GM19099 (cell line): ENCODE data around the gene MYO10.

Experiments
- POLR2A ChIP-seq: IDR thresholded peaks from 3 replicates; pipeline ENCODE4 v1.6.1; 2011; ENCODE audit warnings: low read depth; ENCODE audit not compliant: insufficient read length; ENCODE audit errors: extremely low read depth

MYO10 gene

DNA sequence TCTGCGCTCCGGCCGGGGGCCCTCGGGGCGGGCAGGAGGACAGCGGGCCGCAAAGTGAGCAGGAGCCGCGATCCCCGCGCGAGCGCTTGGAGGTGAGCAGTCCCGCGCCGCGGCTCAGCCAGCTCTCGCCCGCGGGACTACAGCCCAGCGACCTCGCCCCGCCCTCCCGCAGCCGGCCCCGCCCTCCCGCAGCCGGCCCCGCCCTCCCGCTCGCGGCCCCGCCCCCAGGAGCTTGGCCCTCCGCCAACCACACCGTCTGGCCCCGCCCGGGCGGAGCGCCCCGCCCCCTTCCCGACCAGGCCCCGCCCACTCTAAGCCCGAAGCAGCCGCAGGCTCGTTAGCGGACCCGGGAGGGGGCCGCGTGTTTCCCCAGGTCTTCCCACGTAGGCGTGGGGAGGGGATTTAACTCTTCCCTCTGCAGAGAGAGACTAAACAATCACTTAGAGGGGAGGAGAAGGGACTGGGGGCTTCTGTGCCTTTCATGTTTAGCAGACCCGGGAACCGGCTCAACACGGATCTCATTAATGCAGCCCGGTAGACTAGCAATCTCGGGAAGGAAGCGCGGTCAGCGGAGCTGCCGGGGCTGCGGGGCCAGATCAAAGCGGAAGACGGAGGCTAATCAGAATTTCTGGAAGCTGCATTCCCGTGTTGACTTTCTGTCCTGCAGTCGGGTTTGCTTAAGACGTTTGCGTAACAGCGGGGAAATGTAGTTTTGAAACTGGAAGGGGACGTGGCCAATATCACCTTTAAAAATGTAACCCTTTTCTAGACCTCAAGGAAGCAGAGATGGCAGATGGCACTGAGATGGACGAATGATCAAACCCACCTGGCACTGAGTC, at the start of gene MYO10:
Gene MYO10 (minus strand): TSS at position 139 of the 839 bp plus-strand sequence. CDS start 480 bp downstream, outside the sequence.
- TF ChIP-seq POLR2A, result no peak

DNA sequence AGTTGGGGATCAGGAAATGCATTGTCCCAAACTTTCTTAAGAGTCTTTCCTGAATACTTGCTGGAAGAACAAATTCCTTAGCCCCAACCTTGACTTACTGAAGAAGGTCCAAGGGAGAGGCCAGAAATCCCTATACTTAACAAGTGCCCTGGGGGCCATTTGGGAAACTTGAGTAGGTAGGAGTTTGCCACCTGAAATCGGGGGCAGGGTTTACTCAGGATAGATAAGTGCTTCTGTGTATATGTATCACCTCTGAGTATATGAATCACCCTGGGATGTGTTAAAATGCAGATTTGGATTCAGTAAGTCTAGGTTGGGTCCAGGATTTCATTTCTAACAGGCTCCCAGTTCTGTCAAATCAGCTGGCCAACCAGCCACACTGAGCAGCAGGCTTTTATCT, 47.9 kb upstream of the MYO10 start:
- no peak for TF ChIP-seq POLR2A

DNA sequence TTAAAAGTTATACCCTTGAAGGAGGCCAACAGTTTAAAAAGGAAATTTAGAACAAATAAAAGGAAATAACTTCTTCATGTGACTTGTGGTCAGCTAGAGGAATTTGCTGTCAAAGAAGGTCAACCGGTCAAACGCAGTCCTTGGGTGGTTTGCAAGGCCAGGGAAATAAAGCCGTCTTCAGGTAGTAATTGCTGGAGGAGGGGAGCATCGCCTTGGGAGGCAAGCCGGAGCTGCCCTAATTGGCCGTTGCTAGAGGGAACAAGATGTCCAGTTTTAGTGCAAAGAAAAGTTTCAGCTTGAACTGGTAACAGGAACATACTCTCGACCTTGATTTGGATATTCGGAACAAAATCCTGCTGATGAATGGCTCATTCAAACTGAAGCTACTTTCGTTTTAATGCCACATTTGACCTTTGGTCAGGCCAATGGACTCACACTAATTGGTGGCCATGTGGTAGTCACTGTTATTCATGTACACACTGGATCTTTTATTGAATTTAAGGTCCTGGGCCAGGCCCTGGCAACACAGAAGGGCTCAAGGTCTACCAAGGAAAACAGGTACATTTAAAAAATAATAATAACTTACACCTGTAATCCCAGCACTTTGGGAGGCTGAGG, 47.0 kb upstream of the MYO10 start:
- no peak for TF ChIP-seq POLR2A

DNA sequence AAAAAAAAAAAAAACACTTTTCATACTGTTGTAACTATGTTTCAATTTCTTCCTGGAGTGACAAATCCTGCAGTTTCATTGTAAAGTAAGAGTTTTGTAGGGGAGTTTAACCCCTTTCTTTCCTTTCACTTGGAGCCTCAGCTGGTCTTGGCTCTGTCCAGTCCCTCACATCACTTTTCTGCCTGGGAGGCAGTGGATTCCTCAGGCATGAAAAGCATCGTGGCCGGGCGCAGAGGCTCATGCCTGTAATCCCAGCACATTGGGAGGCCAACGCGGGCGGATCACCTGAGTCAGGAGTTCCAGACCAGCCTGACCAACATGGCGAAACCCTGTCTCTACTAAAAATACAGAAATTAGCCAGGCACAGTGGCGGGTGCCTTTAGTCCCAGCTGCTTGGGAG, 45.6 kb upstream of the MYO10 start:
- no peak for TF ChIP-seq POLR2A

DNA sequence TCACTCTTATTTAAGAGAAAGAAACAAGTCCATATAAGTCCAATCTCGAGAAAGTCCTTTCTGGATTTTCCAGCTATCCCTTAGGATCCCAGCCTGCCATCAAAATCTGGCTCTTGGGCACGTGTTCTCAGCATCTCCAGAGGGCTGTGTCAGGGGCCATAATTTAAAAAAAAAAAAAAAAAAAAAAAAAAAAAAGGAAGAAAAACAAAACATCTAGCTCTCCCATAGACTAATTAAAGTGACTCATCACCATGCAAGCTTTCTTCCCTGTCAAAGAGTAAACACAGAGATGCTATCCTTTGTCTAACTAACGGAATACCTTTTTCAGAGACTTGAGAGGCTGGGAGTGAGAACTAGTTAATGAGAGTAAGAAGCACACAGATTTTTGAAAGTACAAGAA, 44.9 kb upstream of the MYO10 start:
- TF ChIP-seq POLR2A, result no peak

DNA sequence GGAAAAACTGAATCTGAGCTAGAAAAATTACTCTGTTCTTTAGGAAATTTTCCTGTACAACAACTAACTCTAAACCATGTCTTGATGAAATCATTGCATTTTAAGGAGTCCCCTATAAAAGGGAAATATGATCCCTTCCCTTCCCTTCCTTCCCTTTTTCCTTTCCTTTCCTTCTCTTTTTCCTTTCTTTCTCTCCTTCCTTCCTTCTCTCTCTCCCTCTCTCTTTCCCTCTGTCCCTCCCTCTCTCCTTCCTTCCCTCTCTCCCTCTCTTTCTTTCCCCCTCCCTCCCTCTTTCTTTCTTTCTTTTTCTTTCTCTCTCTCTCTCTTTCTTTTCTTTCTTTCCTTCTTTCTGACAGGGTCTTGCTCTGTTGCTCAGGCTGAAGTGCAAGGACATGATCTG, 42.2 kb upstream of the MYO10 start:
- no peak for TF ChIP-seq POLR2A

DNA sequence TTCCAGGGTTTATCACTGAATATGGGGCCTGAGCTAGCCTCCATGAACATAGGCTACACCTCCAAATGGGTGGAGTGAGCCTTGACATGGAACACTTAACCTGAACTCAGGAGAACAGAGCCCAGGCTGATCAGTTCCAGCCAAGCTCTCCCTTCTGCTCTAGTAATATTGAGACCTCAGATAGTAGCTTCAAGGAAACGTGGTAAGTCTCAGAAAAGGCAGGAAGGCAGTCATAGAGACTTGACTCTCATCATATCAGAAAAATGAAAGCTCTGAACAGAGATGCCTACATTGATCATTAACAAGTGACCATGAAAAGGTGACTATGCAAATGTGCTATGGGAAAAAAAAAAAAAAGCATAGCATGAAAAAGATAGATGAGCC, 40.5 kb upstream of the MYO10 start:
- no peak for TF ChIP-seq POLR2A

DNA sequence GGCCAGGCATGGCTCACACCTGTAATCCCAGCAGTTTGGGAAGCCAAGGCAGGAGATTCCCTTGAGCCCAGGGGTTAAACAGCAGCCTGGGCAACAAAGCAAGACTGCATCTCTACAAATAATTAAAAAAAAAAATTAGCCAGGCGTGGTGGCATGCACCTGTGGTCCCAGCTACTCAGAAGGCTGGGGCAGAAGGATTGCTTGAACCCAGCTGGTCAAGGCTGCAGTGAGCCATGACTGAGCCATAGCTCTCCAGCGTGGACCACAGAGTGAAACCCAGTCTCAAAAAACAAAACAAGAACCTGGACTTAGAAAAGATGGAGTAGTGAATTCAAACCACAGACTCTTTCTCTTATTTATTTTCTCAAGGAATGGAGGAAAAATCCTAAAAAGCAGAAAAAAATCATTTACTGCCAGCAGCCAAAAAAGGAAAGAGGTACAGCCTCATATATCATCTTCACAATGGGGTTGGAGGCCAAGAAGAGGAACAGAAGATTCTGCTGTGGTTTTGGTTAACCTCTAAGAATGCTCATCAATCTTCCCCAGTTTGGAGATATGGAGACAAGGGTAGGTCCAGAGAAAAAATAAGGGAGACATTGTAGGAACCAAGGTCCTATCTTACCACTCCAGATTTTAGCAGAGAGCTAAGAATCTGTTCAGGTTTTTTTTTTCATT, 40.0 kb upstream of the MYO10 start:
- TF ChIP-seq POLR2A, result no peak

DNA sequence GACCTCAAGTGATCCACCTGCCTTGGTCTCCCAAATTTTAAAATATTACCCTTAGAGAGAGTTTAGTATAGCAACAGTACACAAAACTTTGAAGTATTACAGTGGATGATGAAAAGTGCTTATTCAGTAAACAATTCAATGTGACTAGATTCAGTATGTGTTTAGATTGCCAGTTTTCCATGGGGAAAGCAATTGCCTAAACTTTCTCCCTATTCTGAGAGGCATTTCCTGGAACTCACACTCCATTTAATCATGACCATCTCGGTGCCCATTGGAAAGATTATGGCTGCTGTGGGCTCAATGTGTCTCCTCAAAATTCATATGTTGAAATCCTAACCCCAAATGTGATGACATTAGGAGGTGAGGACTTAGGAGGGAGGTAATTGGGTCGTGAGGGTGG, 38.9 kb upstream of the MYO10 start:
- no peak for TF ChIP-seq POLR2A

DNA sequence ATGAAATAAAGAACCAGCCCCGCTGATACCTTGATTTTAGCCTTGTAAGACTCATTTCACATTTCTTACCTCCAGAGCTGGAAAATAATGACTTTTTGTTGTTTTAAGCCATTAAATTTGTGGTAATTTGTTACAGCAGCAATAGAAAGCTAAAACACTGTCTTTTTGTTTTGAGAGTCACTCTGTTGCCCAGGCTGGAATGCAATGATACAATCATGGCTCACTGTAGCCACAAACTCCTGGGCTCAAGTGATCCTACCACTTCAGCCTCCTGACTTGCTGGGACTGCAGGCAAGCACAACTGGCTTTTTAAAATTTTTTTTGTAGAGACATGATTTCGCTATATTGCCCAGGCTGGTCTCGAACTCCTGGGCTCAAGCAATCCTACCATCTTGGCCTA, 34.7 kb upstream of the MYO10 start:
- TF ChIP-seq POLR2A, result no peak

DNA sequence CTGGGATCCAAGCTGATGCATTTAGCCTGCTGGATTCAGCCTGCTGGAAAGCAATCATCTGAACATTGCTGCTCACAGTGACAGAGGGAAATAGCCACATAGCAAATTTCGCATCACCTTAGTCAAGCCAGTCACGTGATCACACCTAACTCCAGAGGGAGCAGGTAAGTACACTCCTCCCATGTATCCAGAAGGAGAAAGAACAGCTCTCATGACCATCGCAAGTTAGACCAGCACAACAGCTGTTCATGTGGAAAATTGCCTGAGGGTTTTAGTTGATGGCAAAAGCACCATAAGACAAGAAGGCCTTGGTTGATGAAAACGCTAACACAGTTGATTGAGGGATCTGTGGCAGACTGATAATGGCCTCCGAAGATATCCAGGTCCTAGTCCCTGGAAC, 34.2 kb upstream of the MYO10 start:
- no peak for TF ChIP-seq POLR2A

DNA sequence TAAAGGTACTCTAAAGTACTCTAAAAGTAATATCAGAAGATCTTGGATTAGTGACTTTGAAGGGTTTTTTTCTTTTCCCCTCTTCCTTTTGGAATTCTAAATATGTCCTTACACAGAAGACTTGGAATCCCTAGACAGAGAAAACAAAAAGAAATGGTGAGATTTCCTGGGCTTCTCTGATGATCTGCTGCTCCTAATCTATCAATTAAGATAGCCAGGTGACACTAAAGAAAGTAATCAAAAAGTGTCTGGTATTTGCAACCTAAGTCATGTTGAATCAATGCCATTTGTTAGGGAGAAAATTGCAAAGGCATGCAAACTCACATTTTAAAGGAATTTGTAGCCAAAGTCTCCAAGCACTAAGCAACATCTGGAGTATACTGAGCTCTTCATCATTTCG, 29.5 kb upstream of the MYO10 start:
- no peak for TF ChIP-seq POLR2A

DNA sequence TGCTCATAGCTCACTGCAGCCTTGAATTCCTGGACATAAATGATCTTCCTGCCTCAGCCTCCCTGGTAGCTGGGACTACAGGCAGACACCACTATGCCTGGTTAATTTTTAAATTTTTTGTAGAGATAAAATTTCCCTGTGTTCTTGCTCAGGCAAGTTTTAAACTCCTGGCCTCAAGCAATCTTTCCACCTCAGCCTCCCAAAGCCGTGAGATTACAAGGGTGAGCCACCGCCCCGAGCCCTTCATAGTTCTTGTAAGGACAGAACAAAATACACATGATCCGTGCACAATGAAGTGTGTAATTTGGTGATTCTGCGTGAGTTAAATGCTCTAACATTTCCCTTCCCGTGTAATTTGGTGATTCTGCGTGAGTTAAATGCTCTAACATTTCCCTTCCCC, 27.7 kb upstream of the MYO10 start:
- TF ChIP-seq POLR2A, result no peak

DNA sequence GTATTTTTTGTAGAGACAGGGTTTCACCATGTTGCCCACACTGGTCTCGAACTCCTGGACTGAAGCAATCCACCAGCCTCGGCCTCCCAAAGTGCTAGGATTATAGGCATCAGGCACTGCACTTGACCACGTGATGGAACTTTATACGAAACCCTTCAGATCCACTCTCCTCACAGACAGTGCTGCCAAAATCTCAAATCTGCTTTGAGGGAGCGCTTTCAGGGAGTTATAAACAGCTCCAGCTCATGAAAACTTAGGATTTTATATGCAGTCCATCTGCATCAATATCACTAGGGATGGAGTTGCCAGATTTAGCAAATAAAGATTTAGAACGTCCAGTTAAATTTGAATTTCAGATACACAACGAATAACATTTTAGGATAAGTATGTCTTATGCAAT, 25.0 kb upstream of the MYO10 start:
- TF ChIP-seq POLR2A, result no peak

DNA sequence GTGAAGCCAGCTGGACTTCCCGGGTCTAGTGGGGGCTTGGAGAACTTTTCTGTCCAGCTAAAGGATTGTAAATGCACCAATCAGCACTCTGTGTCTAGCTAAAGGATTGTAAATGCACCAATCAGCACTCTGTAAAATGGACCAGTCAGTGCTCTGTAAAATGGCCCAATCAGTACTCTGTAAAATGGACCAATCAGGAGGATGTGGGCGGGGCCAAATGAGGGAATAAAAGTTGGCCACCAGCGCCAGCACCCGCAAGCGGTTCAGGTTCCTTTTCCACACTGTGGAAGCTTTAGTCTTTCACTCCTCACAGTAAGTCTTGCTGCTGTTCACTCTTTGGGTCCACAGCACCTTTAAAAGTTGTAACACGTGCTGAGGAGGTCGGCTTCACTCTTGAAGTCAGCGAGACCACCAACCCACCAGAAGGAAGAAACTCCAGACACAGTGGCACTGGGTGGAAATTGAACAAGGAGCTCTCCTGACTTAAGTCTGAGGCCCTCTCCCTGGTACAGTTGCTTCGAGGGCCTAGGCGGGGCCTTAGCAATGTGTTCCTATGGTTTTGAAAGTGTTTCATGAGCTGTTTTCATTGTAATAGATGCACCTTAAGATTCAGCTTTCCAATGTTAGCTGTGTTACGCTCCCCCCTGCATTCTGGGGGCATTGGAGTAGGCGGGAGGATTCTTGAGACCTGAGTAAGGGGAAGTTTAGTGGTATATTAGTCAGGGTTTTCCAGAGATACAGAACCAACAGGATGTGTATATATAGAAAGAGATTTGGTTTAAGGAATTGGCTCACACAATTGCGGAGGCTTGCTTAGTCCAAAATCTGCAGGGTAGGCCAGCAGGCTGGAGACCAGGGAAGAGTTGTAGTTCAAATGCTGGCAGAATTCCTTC, 21.5 kb upstream of the MYO10 start:
- TF ChIP-seq POLR2A, result no peak
